Measurements from ENCODE around the gene KPNB1.

- TF ChIP-seq POLR2AphosphoS5 (IDR thresholded peaks at IDR 0.05) (no peak), POLR2A (IDR thresholded peaks at IDR 0.05) (no peak)
Observed at GRCh38 chr17:47674499-47674898, 24.8 kb downstream of the KPNB1 start.

All from prostate gland (tissue), 1 donor.